T1000 (cell line): ENCODE data around the gene CHIA.

Source experiments
- DNase-seq: peaks from one replicate; lab custom pipeline; 2025; ENCODE audit warnings: mixed read lengths; lab: John Stamatoyannopoulos, UW

CHIA gene

GRCh38 chr1:111290630-111291029, at the start of gene CHIA:
Gene CHIA (plus strand): TSS chr1:111290851. CDS start chr1:111310468, 19,617 bp downstream.
- no peak for DNase-seq

DNA sequence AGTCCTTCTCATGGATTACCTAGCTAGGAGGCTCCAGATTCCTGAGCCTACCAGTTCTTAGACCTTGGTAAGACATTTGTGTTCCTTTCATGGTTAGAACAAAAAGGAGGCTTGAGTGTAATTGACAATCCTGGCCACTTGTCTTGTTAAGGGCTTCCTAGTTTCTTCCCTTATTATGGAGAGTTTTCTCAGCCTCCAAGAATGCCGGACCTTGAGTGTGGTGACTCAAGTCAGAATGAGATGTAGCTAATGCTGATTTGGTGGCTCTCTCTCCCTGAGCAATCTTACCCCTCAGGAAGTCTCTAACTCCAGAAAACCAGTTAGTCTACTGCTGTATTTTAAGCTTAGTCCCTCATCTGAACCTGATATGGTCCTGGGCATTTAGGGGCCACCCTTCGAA, 48.9 kb upstream of the CHIA start:
- no peak for DNase-seq

DNA sequence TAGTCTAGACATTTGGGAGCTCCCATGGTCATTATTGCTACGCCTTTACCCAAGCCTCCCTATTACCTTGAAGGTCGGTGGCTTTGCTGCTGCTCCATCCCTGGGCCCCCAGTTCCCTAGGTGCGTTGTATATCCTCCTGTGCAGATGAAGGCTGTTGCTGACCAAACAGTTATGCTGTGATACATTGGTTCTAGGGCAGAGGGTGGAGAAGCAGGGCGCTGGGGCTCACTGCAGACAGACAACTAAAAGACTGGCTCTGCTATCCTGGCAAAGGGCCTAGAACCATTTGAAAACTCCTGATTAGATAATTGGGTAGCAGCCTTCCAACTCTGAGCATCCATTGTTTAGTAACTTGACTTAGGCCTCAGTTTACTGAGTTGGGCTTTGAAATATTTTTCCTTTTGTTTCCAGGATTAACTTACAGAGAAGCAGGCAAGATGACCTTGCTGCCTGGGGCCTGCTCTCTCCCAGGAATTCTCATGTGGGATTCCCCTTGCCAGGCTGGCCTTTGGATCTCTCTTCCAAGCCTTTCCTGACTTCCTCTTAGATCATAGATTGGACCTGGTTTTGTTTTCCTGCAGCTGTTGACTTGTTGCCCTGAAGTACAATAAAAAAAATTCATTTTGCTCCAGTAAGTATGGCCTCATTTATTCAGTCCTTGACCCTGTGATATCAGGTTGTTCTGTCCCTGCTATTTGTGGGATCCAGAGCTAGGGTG, 47.7 kb upstream of the CHIA start:
- no peak for DNase-seq

GRCh38 chr1:111247125-111247838, 43.4 kb upstream of the CHIA start:
- DNase-seq, result no peak

DNA sequence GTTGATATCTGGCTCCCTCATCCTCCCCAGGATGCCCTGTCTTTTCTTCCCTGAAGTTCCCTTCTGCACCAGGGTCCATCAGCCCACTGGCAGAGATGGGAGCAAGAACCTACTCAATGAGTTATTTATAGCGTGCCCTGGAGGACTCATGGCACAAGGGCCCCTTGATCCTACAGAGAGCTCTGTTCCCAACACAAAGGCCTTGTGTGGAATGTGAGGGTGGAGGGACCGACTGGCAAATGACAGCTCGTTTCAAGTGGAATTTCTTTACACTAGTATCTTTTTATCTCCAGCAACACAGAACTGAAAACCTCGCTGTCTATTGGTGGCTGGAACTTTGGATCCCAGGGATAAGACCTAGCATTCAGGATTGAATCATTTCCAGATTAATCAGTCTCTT, 40.7 kb upstream of the CHIA start:
- no peak for DNase-seq

- DNase-seq, result no peak
These were observed 39.1 kb upstream of the CHIA start for GRCh38 chr1:111251570-111251969.

DNA sequence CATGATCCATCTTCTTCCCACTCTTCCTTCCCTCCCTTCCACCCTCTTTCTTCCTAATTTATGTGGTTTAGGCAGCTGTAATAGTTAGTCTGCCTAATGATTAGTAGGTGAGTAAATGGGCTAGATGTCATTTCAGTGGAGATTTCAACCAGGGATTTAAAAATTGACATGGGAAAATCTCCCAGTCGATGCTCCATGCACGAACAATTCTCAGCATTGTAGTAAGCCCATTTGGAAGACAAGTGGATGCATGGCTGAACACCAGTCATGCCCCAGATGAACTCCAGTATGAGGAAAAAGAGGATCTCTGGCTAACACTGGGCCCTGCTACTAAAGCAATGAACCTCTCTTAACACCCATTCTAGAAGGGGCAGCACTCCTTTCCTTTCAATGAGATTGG, 37.9 kb upstream of the CHIA start:
- DNase-seq, result no peak

GRCh38 chr1:111253876-111254275, 36.8 kb upstream of the CHIA start:
- DNase-seq, result no peak

DNA sequence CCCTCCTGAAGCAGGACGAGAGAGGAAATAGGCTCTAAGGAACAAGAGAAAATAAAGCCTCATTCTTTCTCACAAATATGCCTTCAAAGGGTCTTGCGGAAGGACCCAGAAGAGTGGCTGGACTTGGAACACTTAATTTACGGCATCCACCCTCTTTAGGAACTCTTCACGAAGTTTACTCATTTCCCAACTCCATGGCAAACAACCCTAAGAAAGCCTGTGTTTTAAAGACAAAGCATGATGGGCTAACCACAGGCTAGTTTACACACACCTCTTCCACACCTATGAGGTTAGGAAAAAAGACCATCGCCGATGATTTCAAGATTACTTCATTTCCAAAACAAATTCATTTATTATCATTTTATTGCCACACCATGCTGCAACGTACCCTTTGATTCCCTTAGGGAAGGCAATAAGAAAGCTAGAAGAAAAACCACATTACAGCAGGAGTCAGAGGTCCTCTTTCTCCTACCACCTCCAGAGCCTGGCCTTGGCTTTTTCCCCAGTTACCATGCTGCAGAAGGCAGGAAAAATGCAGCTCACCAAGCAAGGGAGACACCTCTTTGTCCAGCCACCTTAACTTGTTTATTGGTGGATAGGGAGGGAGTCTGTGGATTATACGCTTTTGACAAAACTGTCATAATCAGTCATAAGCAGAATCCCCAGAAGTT, 33.5 kb upstream of the CHIA start:
- no peak for DNase-seq

- DNase-seq, result no peak
These were observed 22.7 kb upstream of the CHIA start for GRCh38 chr1:111267801-111268508.

DNA sequence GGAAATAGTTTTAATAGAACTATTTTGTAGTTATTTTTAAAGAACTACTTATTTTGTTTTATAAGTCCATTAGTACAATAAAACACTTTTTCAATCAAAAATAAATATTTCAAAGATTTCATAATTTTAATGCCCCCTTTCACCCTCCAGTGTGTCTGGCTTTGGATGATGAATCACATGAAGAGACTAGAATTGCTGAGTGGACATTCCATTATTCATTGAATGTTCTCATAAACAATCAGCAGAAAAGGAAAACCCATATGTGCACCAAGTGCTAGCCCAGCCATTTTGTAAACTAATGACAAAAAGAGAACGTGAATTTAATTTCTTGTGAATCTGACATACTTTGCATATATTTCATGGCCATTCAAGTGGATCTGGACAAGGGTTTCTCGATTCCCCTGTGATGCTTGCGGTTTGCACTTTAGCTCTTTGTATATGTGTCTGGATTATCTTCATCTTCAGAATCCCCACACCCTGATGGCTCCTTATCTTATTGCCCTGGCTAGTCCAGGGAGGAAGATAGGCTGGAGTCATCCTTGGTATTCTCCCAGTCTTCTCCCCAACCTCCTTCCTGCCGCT, 20.7 kb upstream of the CHIA start:
- no peak for DNase-seq

DNA sequence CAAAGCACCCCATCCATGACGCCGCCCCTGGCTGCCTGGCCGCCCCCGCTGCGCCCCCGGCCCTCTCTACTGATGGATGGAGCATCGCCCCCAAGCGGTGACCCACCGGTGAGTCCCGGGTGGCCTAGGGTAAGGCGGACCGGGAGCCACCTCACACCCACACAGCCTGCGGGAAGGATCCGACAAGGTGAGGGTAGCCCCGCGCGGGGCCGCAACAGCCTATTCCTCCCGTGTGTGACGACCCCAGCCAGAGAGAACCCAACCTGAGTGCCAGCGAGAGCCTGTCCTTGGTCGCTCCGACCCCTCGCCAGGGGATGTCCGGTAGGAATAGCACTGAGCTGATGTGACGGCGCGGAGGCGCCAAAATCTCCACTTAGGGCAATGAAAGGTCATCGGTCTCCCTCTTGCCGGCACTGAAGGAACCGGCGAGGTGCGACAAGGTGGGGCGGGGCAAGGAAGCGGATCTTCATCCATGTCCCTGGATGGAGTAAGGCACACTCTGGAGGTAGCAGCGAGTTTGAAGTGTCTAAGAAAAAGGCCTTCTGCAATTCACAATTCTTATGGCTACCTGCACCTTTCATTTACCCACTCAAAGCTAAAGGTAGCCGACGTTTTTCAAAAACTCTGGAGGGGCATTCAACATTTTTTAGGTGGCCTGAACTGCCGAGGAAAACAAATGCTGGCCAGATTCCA, 19.7 kb upstream of the CHIA start:
- no peak for DNase-seq

DNA sequence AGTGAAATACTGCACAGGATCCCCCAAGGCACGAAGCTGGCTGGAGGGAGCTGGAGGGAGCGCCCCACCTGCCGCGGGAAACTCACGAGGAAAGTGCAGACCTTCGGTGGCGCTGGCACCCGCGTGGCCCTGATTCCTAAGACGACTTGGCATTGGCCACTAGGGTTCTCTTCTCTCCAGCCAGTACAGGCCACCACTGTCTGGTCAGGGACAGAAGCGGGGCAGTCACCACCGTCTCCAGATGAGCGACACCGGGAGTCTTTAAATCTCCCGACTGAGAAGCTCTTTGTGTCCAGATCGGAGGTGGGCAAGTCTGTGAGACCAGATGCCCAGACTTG, 19.2 kb upstream of the CHIA start:
- no peak for DNase-seq

DNA sequence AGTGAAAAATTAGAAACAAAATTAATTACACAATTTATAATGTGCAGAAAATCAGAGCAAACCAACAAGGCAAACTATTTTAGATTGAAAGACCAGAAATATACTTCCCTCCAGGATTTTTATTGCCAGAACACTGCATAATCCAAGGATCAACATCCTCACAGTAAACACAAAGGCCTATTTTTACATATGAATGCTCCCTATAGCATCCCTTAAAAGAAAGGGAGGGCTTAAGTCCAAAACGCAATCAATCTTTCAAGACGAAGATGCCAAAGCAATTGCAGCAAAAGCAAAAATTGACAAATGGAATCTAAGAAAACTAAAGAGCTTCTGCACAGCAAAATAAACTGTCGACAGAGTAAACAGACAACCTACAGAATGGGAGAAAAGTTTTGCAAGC, 18.6 kb upstream of the CHIA start:
- no peak for DNase-seq

DNA sequence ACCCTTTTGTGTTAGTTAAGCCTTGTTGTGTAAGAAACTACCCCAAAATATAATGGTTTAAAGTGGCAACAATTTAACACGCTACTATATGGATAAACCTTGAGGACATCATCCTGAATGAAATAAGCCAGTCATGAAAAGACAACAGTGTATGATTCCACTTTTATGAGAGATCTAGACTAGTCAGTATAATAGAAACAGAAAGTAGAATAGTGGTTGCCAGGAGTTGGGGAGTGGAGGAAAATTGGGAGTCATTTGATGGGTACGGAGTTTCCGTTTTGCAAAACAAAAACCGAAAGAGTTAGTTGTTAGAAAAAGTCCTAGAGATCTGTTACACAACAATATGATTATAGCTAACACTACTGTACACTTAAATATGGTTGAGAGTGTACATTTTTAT, 16.0 kb upstream of the CHIA start:
- DNase-seq, result no peak

- DNase-seq, result peak; percentile 67
These were observed 15.6 kb upstream of the CHIA start for GRCh38 chr1:111275079-111275478.

DNA sequence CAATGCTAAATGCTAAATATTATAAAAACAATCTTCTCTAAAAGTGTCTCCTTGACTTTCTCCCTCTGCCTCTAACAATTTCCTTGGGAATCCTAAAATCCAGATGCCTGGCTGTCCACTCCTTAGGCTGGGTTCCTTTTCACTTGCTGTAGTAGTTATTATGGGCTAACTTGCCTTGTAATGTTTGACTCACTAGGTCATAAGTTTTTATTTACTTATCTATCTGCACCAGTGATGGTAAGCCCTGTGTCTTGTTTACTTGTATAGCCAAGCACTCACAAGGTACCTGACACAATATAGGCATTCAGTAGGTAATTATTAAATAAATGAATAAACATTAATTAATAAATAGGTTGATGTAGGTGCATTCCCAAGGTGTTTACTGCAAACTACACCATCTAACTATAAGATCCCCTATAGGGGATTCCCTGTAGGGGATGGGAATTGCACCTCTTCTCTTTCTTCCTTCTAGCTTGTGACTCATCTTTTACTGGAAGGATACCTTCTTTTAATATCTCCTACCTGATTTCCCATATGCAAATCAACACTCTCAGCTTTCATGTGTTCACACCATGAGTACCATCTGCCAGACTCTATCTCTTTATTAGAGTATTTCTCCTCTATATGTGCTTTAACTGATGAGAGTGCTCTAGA, 14.7 kb upstream of the CHIA start:
- DNase-seq, result no peak

DNA sequence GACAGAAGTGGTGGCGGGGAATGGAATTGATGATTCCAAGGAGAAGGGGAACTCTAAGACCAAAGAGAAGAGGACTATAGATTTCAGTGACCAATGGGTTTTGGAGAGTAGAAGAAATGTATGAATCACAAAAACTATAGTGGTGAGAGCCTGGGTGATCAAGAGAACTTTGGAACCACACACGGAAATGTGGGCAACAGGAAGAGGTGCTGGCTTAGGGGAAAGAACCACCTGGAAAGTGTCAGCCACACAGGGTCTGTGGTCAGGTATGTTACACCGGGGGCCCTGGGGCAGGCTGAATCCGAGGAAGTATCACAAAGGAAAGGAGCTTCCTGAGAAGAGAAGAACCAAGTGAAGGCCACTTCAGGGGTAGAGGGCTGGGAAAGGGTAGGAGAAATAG, 11.5 kb upstream of the CHIA start:
- DNase-seq, result no peak

- DNase-seq, result no peak
These were observed 10.4 kb upstream of the CHIA start for GRCh38 chr1:111280267-111280666.

DNA sequence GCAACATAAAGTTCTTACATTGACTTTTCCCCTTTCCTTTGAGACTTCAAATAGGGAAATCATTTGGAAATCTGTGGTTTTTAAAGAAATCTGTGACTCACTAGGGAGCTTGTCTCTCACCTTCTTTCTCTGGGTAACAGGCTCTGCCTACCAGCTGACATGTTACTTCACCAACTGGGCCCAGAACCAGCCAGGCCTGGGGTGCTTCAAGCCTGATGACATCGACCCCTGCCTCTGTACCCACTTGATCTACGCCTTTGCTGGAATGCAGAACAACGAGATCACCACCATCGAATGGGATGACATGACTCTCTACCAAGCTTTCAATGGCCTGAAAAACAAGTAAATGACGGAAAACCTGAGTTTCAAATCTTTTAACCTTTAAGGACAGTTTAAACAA, 9.2 kb upstream of the CHIA start:
- DNase-seq, result no peak

GRCh38 chr1:111283838-111284237, 6.8 kb upstream of the CHIA start:
- no peak for DNase-seq
